Bronchial epithelial cell (primary cell): Measurements from ENCODE around the gene DECR2. TPM values are rescaled to one million over a fixed set of nuclear protein-coding genes. Genes with fewer than 3 reads are reported as not detected.
A peak's percentile ranks its signal among the peaks of the same experiment; 100 is the strongest.

ENCODE experiments used
- DNase-seq: peaks from one replicate; pipeline ENCODE4 v3.0.0-alpha.2; 2010; ENCODE audit warnings: low read depth
- FAIRE-seq: peaks from 2 replicates; lab custom pipeline; 2011; peaks lifted over from hg19 to GRCh38; lab: Jason Lieb, UNC
- H3K27me3 ChIP-seq: 2 replicates; pipeline ENCODE4 v1.5.1; 2011; ENCODE audit warnings: low read length; ENCODE audit not compliant: control insufficient read depth, insufficient read depth
- H3K36me3 ChIP-seq: 2 replicates; pipeline ENCODE4 v1.5.1; 2011; ENCODE audit warnings: low read length; ENCODE audit not compliant: control insufficient read depth, insufficient read depth
- H3K4me3 ChIP-seq: 2 replicates; pipeline ENCODE4 v1.5.1; 2011; ENCODE audit warnings: mild to moderate bottlenecking, low read depth, low read length, control low read depth
- total RNA-seq: library from RNA; depleted of rRNA; stranded (reverse); fragments of >200 nt; gene quantifications from 2 replicates; pipeline ENCODE4 v1.2.1, GENCODE V29; 2014
- TF ChIP-seq, protein P1 (sequence below): IDR thresholded peaks from 2 replicates; pipeline ENCODE4 v1.5.1; 2011; ENCODE audit warnings: mild to moderate bottlenecking, moderate library complexity, low read length, control low read depth, inconsistent platforms; ENCODE audit not compliant: insufficient read depth, severe bottlenecking

The DECR2 gene
- total RNA-seq, 1 donor from 2014 or later: 3.7 TPM

GRCh38 chr16:369866-370436, 31.7 kb upstream of the DECR2 start:
- H3K4me3 ChIP-seq: peak overlapping the region; percentile 40
- H3K36me3 ChIP-seq: peaks cover 11% of the 10 kb centered on the region
- DNase-seq (no peak), FAIRE-seq (no peak)
- no peaks in the 10 kb centered on the region for H3K27me3 ChIP-seq
- TF ChIP-seq, protein P1, sequence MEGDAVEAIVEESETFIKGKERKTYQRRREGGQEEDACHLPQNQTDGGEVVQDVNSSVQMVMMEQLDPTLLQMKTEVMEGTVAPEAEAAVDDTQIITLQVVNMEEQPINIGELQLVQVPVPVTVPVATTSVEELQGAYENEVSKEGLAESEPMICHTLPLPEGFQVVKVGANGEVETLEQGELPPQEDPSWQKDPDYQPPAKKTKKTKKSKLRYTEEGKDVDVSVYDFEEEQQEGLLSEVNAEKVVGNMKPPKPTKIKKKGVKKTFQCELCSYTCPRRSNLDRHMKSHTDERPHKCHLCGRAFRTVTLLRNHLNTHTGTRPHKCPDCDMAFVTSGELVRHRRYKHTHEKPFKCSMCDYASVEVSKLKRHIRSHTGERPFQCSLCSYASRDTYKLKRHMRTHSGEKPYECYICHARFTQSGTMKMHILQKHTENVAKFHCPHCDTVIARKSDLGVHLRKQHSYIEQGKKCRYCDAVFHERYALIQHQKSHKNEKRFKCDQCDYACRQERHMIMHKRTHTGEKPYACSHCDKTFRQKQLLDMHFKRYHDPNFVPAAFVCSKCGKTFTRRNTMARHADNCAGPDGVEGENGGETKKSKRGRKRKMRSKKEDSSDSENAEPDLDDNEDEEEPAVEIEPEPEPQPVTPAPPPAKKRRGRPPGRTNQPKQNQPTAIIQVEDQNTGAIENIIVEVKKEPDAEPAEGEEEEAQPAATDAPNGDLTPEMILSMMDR: no peak

DNA sequence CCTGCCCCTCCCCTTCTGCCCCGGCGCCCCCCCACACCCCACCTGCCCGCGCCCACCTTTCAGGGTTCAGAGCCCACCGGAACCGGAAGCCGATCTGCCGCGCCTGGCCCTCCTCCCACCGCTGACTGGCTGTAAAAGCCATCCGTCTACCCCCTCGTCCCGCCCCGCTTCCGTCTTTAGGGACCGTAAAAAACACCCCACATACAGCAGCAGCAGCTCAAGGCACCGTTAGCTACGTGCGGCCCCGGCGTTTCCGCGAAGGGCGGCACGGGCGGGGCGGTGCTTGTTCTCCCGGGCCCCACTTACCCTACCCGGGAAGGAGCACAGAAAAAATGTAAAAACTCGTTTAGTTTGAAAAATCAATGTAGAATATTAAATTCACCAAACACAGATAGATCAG, 31.2 kb upstream of the DECR2 start, which contains the start of gene MRPL28:
TSS of gene MRPL28 (minus strand) at position 96 of the 400 bp plus-strand sequence. CDS start 320 bp downstream, outside the sequence.
- peak; percentile 84 for DNase-seq
- H3K4me3 ChIP-seq: peak within 1 kb of the TSS; percentile 40
- H3K27me3 ChIP-seq: no peaks in the 10 kb centered on the region
- TF ChIP-seq, protein P1: no peak
- no peak for FAIRE-seq
- peaks cover 11% of the 10 kb centered on the region for H3K36me3 ChIP-seq

DNA sequence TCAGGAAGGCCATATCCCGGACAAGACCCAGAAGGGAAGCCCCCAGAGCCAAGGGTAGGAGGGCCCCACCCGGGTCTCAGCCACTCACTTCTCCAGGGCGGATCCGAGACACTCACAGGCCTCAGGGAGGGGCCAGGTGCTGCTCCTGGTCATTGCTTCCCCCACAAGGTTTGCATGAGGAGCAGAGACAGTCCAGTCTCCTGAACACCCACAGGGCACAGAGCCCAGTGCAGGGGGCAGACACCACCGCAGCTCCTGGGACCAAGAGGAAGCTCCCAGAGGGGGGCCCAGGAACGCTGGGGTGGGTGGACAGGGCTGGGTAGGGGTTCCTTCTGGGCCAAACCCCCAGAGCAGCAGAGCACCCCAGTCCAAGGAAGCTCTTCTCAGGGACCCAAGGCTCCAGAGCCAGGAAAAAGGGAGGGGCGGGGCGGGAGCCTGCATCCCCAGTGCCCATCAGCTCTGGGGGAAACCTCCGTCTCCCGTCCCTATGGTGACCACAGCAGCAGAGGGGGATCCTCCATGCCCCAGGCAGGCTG, 30.6 kb upstream of the DECR2 start:
- Histone ChIP-seq H3K27me3 (no peaks in the 10 kb centered on the region), H3K36me3 (peaks cover 11% of the 10 kb centered on the region), H3K4me3 (peak overlapping the region; percentile 10)
- TF ChIP-seq, protein P1: no peak
- DNase-seq (no peak), FAIRE-seq (no peak)

GRCh38 chr16:371515-372301, 30.0 kb upstream of the DECR2 start:
- no peak for FAIRE-seq
- TF ChIP-seq, protein P1: no peak
- DNase-seq: no peak
- H3K4me3 ChIP-seq: no peak overlapping the region
- peaks cover 11% of the 10 kb centered on the region for H3K36me3 ChIP-seq
- no peaks in the 10 kb centered on the region for H3K27me3 ChIP-seq

GRCh38 chr16:372302-372983, 29.2 kb upstream of the DECR2 start:
- H3K27me3 ChIP-seq: no peaks in the 10 kb centered on the region
- TF ChIP-seq, protein P1: no peak
- peaks cover 12% of the 10 kb centered on the region for H3K36me3 ChIP-seq
- peak; percentile 23 for FAIRE-seq
- no peak overlapping the region for H3K4me3 ChIP-seq
- no peak for DNase-seq
